Activated CD4-positive, alpha-beta T cell treated with anti-CD3 and anti-CD28 coated beads, Interleukin-2, amount 50 U/mL, for 1 hour (primary cell): ENCODE data around the gene GUCY1A2.

Source experiments
- DNase-seq: peaks from one replicate; pipeline ENCODE4 v3.0.0-alpha.2; 2020

Gene GUCY1A2

GRCh38 chr11:106727256-106727655, 291.0 kb downstream of the GUCY1A2 start:
- no peak for DNase-seq

GRCh38 chr11:106724293-106724892, 293.9 kb downstream of the GUCY1A2 start:
- DNase-seq = no peak

GRCh38 chr11:106723071-106723470, 295.2 kb downstream of the GUCY1A2 start:
- DNase-seq = no peak

GRCh38 chr11:106717222-106717621, 301.1 kb downstream of the GUCY1A2 start:
- no peak for DNase-seq

- no peak for DNase-seq
These were observed 304.1 kb downstream of the GUCY1A2 start for GRCh38 chr11:106714199-106714598.

GRCh38 chr11:106708348-106708747, 309.9 kb downstream of the GUCY1A2 start:
- no peak for DNase-seq

- no peak for DNase-seq
These were observed 311.9 kb downstream of the GUCY1A2 start for GRCh38 chr11:106706355-106706754.

GRCh38 chr11:106702805-106703204, 315.5 kb downstream of the GUCY1A2 start:
- no peak for DNase-seq

- DNase-seq = no peak
These were observed 321.2 kb downstream of the GUCY1A2 start for GRCh38 chr11:106697058-106697457.

GRCh38 chr11:106695506-106695905, 322.8 kb downstream of the GUCY1A2 start:
- DNase-seq = no peak

GRCh38 chr11:106694501-106694900, 323.8 kb downstream of the GUCY1A2 start:
- no peak for DNase-seq

GRCh38 chr11:106691807-106692365, 326.4 kb downstream of the GUCY1A2 start:
- DNase-seq = no peak

- DNase-seq = no peak
These were observed 327.4 kb downstream of the GUCY1A2 start for GRCh38 chr11:106690923-106691322.

- no peak for DNase-seq
These were observed 333.3 kb downstream of the GUCY1A2 start for GRCh38 chr11:106684944-106685343.

- DNase-seq = no peak
These were observed 334.8 kb downstream of the GUCY1A2 start for GRCh38 chr11:106683435-106683834.

GRCh38 chr11:106681435-106681834, 336.8 kb downstream of the GUCY1A2 start:
- DNase-seq = no peak

GRCh38 chr11:106679581-106679980, 338.7 kb downstream of the GUCY1A2 start:
- DNase-seq = no peak

- DNase-seq = no peak
These were observed 339.1 kb downstream of the GUCY1A2 start for GRCh38 chr11:106679181-106679580.

GRCh38 chr11:106670069-106670468, 348.2 kb downstream of the GUCY1A2 start:
- DNase-seq = no peak

GRCh38 chr11:106668147-106668546, 350.1 kb downstream of the GUCY1A2 start:
- no peak for DNase-seq

GRCh38 chr11:106656646-106657045, 361.6 kb downstream of the GUCY1A2 start:
- DNase-seq = no peak

- DNase-seq = no peak
These were observed 373.5 kb downstream of the GUCY1A2 start for GRCh38 chr11:106644824-106645223.

GRCh38 chr11:106642331-106642730, 375.9 kb downstream of the GUCY1A2 start:
- no peak for DNase-seq

GRCh38 chr11:106632283-106632682, 386.0 kb downstream of the GUCY1A2 start:
- DNase-seq = no peak

GRCh38 chr11:106627694-106628093, 390.6 kb downstream of the GUCY1A2 start:
- no peak for DNase-seq
